Spleen (tissue), 3 donors: Measurements from ENCODE around the gene STK39.

Source experiments
- POLR2A ChIP-seq, 3 donors: fragments of 450-650 bp; IDR thresholded peaks; one replicate each; pipeline ENCODE4 v1.5.1; 2017; ENCODE audit warnings: antibody characterized with exemption in 3 of 3, mild to moderate bottlenecking in 1 of 3
- POLR2AphosphoS5 ChIP-seq, 3 donors: sonication (generic); formaldehyde crosslinking; IDR thresholded peaks; one replicate each; pipeline ENCODE4 v1.5.1; 2017; ENCODE audit warnings: antibody characterized with exemption in 3 of 3

DNA sequence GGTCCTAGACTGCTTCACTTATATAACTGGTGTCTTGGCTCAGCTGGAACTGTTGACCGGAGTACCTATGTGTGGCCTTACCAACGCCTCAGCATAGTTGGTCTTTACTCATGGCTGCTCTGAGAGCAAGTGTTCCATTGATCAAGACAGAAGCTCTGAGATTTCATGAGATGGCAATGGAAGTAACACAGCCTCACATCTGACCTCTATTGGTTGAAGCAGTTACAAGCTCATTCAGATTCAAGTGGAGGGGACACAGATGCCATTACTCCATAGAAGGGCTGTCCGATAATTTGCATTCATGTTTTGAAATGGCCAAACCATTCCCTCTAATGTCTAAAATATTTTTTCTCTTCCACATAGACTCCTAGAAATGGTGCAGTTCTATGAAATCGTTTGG, 46.4 kb upstream of the STK39 start:
- TF ChIP-seq POLR2A (IDR thresholded peaks at IDR 0.05) (no peak), POLR2AphosphoS5 (IDR thresholded peaks at IDR 0.05) (no peak)
